Astrocyte (in vitro differentiated cells and primary cell): Measurements from ENCODE around the gene SDC4.

Experiments
- EZH2 ChIP-seq: IDR thresholded peaks from 2 replicates; pipeline ENCODE4 v1.6.1; 2012; ENCODE audit warnings: mild to moderate bottlenecking, low read length, inconsistent platforms; ENCODE audit not compliant: insufficient read depth
- TF ChIP-seq, protein P1 (sequence below): IDR thresholded peaks from 2 replicates; pipeline ENCODE4 v1.5.1; 2011; ENCODE audit warnings: low read depth, mild to moderate bottlenecking, inconsistent platforms, low read length, moderate library complexity; ENCODE audit not compliant: insufficient read depth

DNA sequence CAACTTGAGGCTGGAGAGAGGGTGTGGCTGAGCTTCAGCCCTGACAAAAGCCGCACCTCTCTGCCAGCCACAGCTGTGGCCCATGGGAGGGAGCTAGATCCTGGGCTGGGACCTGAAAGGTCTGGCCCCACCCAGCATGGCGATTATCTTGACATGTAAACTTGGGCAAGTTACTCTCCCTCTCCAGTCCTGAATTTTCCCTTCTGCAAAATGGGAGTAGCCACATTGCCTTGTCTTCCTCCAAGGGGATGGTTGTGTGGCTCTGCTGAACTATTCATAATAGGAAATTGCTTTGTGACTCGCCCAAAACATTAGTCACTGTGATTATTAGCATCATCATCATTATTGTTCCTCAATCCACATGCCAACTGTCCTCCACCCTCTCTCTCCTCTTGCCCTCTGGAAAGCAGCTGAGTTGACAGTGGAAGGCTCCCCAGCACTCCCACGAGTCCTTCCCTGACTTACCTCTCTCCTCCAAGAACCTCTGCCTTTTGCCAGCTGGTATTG lies 64.6 kb downstream of the SDC4 start:
- TF ChIP-seq, protein P1, sequence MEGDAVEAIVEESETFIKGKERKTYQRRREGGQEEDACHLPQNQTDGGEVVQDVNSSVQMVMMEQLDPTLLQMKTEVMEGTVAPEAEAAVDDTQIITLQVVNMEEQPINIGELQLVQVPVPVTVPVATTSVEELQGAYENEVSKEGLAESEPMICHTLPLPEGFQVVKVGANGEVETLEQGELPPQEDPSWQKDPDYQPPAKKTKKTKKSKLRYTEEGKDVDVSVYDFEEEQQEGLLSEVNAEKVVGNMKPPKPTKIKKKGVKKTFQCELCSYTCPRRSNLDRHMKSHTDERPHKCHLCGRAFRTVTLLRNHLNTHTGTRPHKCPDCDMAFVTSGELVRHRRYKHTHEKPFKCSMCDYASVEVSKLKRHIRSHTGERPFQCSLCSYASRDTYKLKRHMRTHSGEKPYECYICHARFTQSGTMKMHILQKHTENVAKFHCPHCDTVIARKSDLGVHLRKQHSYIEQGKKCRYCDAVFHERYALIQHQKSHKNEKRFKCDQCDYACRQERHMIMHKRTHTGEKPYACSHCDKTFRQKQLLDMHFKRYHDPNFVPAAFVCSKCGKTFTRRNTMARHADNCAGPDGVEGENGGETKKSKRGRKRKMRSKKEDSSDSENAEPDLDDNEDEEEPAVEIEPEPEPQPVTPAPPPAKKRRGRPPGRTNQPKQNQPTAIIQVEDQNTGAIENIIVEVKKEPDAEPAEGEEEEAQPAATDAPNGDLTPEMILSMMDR = no peak
- no peak for TF ChIP-seq EZH2
